Fibroblast of lung (primary cell): ENCODE data around the gene KRT82. TPM values are rescaled to one million over a fixed set of nuclear protein-coding genes. Genes with fewer than 3 reads are reported as not detected.
A peak's percentile ranks its signal among the peaks of the same experiment; 100 is the strongest.

Experiments used
- DNase-seq, 2 donors: peaks; one replicate each; pipeline versions ENCODE4 v3.0.0 to v3.0.0-alpha.2; 2010; ENCODE audit warnings: low read depth in 2 of 2
- H2AFZ ChIP-seq: 2 replicates; pipeline ENCODE4 v1.5.1; 2012; ENCODE audit warnings: low read length, control low read depth, inconsistent platforms
- H3K27ac ChIP-seq: 2 replicates; pipeline ENCODE4 v1.5.1; 2011; ENCODE audit warnings: low read length, control low read depth; ENCODE audit not compliant: insufficient read depth
- H3K27me3 ChIP-seq: 2 replicates; pipeline ENCODE4 v1.5.1; 2011; ENCODE audit warnings: mild to moderate bottlenecking, low read length; ENCODE audit not compliant: control insufficient read depth, insufficient read depth
- H3K36me3 ChIP-seq: 2 replicates; pipeline ENCODE4 v1.5.1; 2011; ENCODE audit warnings: low read length; ENCODE audit not compliant: control insufficient read depth, insufficient read depth
- H3K4me1 ChIP-seq: 2 replicates; pipeline ENCODE4 v1.5.1; 2011; ENCODE audit warnings: low read length; ENCODE audit not compliant: control insufficient read depth, insufficient read depth; ENCODE audit errors: extremely low read depth
- H3K4me2 ChIP-seq: 2 replicates; pipeline ENCODE4 v1.5.1; 2011; ENCODE audit warnings: low read length, control low read depth; ENCODE audit not compliant: insufficient read depth; ENCODE audit errors: extremely low read depth
- H3K4me3 ChIP-seq, 4 experiments: fragments of 200-600 bp in 1 of 4; sonication (generic) in 1 of 4; replicated peaks in 1 of 4; 2 replicates each; pipeline ENCODE4 v1.5.1; 2011 to 2016; ENCODE audit warnings: low read length in 4 of 4, low read depth in 3 of 4, mild to moderate bottlenecking in 3 of 4, control low read depth in 2 of 4, inconsistent platforms in 1 of 4, mixed read lengths in 1 of 4; ENCODE audit not compliant: insufficient read depth in 1 of 4; ENCODE audit errors: control extremely low read depth in 1 of 4
- H3K79me2 ChIP-seq: 2 replicates; pipeline ENCODE4 v1.5.1; 2012; ENCODE audit warnings: mild to moderate bottlenecking, low read length, inconsistent platforms; ENCODE audit not compliant: control insufficient read depth, insufficient read depth
- H3K9ac ChIP-seq: 2 replicates; pipeline ENCODE4 v1.5.1; 2011; ENCODE audit warnings: mild to moderate bottlenecking, low read length, control low read depth; ENCODE audit not compliant: insufficient read depth
- H3K9me3 ChIP-seq: 2 replicates; pipeline ENCODE4 v1.5.1; 2012; ENCODE audit warnings: low read depth, low read length; ENCODE audit not compliant: control insufficient read depth, insufficient read depth
- H4K20me1 ChIP-seq: 2 replicates; pipeline ENCODE4 v1.5.1; 2011; ENCODE audit warnings: low read length; ENCODE audit not compliant: control insufficient read depth, insufficient read depth; ENCODE audit errors: extremely low read depth
- CTCF ChIP-seq, 2 donors: IDR thresholded peaks in 1 of 2; conservative IDR thresholded peaks in 1 of 2; 1 replicate in 1 of 2; 2 replicates in 1 of 2; pipeline ENCODE4 v1.5.1; 2011 to 2012; ENCODE audit warnings: low read length in 2 of 2, control low read depth in 1 of 2, inconsistent platforms in 1 of 2, low read depth in 1 of 2, mild to moderate bottlenecking in 1 of 2
- EZH2 ChIP-seq: IDR thresholded peaks from 2 replicates; pipeline ENCODE4 v1.5.1; 2012; ENCODE audit warnings: low read length, control low read depth, mild to moderate bottlenecking; ENCODE audit errors: missing control alignments
- polyA plus RNA-seq, 2 donors: library from polyadenylated mRNA; depleted of rRNA in 1 of 2; stranded (reverse) in 1 of 2; unstranded in 1 of 2; fragments of >200 nt; gene quantifications; 2 replicates each; pipeline ENCODE4 v1.2.1, GENCODE V29; 2011 to 2012; ENCODE audit warnings: missing spikeins in 1 of 2
- total RNA-seq: library from RNA; depleted of rRNA; stranded (reverse); fragments of >200 nt; gene quantifications from 2 replicates; pipeline ENCODE4 v1.2.1, GENCODE V29; 2014

KRT82 gene
- total and polyA plus RNA-seq, 2 donors (not counting 1 experiment from before 2014, with no cell fraction given), result not detected

DNA sequence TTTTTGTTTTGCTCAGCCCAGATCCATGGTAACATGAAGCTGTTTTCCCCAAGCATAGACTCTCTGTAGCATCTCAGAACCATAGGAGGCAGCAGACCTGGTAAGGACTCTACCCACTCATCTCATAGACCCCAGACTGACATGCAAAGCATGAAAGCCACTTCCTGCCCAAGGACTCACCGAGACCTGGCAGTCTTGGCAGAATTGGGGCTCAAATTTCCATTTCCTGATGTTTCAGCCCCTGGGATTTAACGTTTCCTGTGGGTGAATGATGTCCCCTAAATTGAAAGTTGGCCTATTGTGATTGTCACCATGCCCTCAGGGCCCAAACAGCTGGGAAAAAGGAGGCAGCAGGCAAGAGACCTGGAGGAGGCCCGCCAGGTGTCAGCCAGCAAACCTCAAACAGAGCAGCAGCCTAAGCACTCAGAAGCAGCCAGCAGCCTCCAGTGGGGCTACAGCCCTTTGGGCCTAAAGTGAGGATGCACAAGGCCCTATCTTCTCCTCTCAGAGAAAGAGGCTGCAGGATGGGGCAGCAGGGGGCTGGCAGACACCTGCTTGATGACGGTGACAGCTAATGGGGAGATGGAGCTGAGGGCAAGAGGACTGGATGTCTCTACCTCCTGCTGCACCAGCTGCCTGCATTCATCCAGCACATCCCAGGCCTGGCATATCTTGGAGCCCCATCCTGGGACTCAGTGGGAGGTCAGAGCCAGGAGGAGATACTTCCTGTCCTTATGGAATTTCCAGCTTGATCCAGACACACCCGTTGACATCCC lies 47.4 kb downstream of the KRT82 start:
- no peaks in the 10 kb centered on the region for H3K9me3 ChIP-seq
- H3K27ac ChIP-seq, result no peak overlapping the region
- H3K36me3 ChIP-seq, result no peaks in the 10 kb centered on the region
- TF ChIP-seq CTCF (conservative IDR thresholded peaks at IDR 0.05 in 1 of 2, IDR thresholded peaks at IDR 0.05 in 1 of 2; ENCODE audit: low read depth in 1 of 2, low read length in 2 of 2) (no peak), EZH2 (no peak)
- no peaks in the 10 kb centered on the region for H4K20me1 ChIP-seq
- H3K27me3 ChIP-seq, result peaks cover 1% of the 10 kb centered on the region
- H3K4me3 ChIP-seq, result no peak overlapping the region
- H3K4me2 ChIP-seq, result no peak overlapping the region
- no peaks in the 10 kb centered on the region for H3K79me2 ChIP-seq
- peak in 1 of 2 donors; percentile 11 for DNase-seq
- H3K4me1 ChIP-seq, result no peaks in the 10 kb centered on the region
- no peak overlapping the region for H2AFZ ChIP-seq
- no peak overlapping the region for H3K9ac ChIP-seq

DNA sequence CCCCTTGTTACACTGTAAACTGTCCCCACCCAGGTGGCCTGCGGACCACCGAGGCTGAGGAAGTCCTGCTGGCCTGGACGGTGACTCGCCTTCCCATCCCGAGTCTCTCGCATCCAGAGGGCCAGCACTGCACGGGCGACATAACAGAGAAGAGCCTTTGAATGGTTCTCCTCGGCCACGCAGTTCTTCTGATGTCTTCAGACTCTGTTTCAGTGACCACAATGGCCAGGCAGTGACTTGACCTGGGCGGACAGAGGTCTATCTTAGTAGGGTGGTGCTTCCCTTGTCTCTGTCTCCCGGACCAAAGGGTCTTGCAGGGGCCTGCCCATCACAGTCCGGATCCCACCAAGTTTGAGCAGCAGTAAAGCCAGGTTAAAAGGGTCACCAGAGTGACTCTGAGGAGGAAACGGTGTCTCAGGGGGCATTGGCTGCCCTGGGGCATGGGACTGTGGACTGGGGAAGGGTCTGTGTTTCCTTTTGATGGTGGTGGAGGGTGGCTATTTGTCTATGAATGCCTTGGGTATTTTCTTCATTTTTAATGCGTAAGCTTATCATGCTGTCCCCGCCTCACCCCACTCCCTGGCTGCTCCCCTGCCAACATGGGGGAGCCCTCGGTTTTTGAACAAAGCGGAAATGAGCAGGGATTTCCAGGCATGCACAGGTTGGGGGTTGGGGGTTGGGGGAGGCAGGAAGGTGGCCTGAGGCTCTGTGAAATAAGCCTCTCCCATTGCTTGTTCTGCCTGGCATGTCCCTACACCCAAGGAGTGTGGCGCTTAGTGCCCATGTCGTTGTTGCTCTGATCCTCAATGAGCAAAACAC lies 49.2 kb downstream of the KRT82 start:
- no peaks in the 10 kb centered on the region for H4K20me1 ChIP-seq
- TF ChIP-seq EZH2 (no peak), CTCF (conservative IDR thresholded peaks at IDR 0.05 in 1 of 2, IDR thresholded peaks at IDR 0.05 in 1 of 2; ENCODE audit: low read depth in 1 of 2, low read length in 2 of 2) (no peak)
- no peak overlapping the region for H3K27ac ChIP-seq

DNA sequence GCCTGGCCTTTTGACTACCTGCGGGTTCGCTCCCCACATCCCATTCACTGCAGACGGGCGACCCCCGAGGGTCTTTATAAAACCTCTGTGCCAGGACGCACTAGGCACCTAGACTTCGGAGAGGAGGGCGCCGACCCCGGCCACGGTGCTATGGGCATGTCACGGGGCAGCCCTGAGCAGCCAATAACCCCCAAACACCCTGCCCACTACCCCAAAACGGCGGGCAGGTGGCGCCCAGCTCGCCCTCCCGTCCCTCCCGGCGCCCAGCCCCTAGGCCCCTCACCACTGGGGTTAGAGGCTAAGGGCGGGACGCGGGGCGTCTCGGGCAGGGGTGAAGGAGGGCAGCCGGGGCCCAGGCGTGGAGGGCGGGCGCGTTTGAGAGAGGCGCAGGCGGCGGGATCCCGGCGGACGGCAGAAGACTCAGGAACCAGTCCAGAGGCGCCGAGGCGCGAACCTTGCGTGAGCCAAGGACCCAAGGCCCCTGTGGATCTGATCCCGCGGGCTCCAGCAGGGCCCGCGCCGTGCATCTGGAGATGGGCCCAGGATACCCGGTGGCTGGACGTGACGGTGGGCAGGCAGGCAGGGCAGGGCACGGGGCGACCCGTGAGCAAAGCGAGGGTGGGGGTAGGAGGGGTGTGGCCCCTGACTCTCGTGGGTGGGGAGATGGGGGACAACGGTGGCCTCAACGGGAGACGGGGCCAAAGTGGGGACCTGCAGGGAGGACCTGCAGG lies 49.9 kb downstream of the KRT82 start:
- DNase-seq, result no peak
- Histone ChIP-seq H3K4me2 (no peak overlapping the region), H3K4me1 (no peaks in the 10 kb centered on the region), H4K20me1 (no peaks in the 10 kb centered on the region), H3K9ac (no peak overlapping the region), H3K4me3 (no peak overlapping the region), H2AFZ (no peak overlapping the region), H3K79me2 (no peaks in the 10 kb centered on the region), H3K9me3 (no peaks in the 10 kb centered on the region), H3K27me3 (peaks cover 4% of the 10 kb centered on the region), H3K27ac (no peak overlapping the region), H3K36me3 (no peaks in the 10 kb centered on the region)
- TF ChIP-seq CTCF (conservative IDR thresholded peaks at IDR 0.05 in 1 of 2, IDR thresholded peaks at IDR 0.05 in 1 of 2; ENCODE audit: low read depth in 1 of 2, low read length in 2 of 2) (no peak), EZH2 (no peak)

More for the DNA sequence above, 49.2 kb downstream of the KRT82 start:
- Histone ChIP-seq H3K27me3 (peaks cover 4% of the 10 kb centered on the region), H3K4me1 (no peaks in the 10 kb centered on the region), H3K4me3 (no peak overlapping the region), H3K36me3 (no peaks in the 10 kb centered on the region), H3K4me2 (no peak overlapping the region), H3K79me2 (no peaks in the 10 kb centered on the region), H3K9me3 (no peaks in the 10 kb centered on the region), H2AFZ (no peak overlapping the region), H3K9ac (no peak overlapping the region)
- no peak for DNase-seq
